Upper lobe of right lung (tissue), 1 donor: ENCODE data around the gene WDR82. TPM values are rescaled to one million over a fixed set of nuclear protein-coding genes. Genes with fewer than 3 reads are reported as not detected.

Experiments
- ATAC-seq: fragments of 200-7000 bp; cut with Tn5 transposase; one replicate; pipeline ENCODE4 v1.9.1; 2020; ENCODE audit warnings: mild to moderate bottlenecking, moderate library complexity
- DNase-seq: peaks from one replicate; pipeline ENCODE4 v3.0.0-alpha.2; 2020
- H3K27ac ChIP-seq: fragments of 200-600 bp; one replicate; pipeline ENCODE4 v1.8.0; 2022
- H3K27me3 ChIP-seq: fragments of 200-600 bp; one replicate; pipeline ENCODE4 v1.8.0; 2022; ENCODE audit warnings: mild to moderate bottlenecking
- H3K36me3 ChIP-seq: fragments of 200-600 bp; one replicate; pipeline ENCODE4 v1.8.0; 2022
- H3K4me1 ChIP-seq: fragments of 200-600 bp; one replicate; pipeline ENCODE4 v1.8.0; 2022
- H3K4me3 ChIP-seq: fragments of 200-600 bp; one replicate; pipeline ENCODE4 v1.8.0; 2022; ENCODE audit warnings: mild to moderate bottlenecking
- H3K9me3 ChIP-seq: fragments of 200-600 bp; one replicate; pipeline ENCODE4 v1.8.0; 2022
- intact Hi-C: fragments of 100-400 bp; cut with DNase I; formaldehyde crosslinking; loops from one replicate; pipeline ENCODE4 v1.11.0; 2022
- microRNA-seq: library from miRNA; unstranded; fragments of <30 nt; microRNA quantifications from one replicate; pipeline ENCODE4 v1.2.0, GENCODE V29; 2020; ENCODE audit warnings: borderline microRNAs expressed
- total RNA-seq: library from RNA; stranded (reverse); fragmentation: NEBNext Ultra II Directional; extraction: Animal tissue kit (Norgen Biotek cat#: 25700); gene quantifications from one replicate; pipeline ENCODE4 v1.2.1, GENCODE V29; 2021
- TF ChIP-seq, protein P1 (sequence below): fragments of 200-600 bp; IDR thresholded peaks from one replicate; pipeline ENCODE4 v1.8.0; 2022; ENCODE audit warnings: antibody characterized with exemption
- donor health status: DM: no; HTN: yes; CAD: no; lungs with severe emphysema.

WDR82 gene
- total RNA-seq, 1 donor from 2014 or later = 61.9 TPM

DNA sequence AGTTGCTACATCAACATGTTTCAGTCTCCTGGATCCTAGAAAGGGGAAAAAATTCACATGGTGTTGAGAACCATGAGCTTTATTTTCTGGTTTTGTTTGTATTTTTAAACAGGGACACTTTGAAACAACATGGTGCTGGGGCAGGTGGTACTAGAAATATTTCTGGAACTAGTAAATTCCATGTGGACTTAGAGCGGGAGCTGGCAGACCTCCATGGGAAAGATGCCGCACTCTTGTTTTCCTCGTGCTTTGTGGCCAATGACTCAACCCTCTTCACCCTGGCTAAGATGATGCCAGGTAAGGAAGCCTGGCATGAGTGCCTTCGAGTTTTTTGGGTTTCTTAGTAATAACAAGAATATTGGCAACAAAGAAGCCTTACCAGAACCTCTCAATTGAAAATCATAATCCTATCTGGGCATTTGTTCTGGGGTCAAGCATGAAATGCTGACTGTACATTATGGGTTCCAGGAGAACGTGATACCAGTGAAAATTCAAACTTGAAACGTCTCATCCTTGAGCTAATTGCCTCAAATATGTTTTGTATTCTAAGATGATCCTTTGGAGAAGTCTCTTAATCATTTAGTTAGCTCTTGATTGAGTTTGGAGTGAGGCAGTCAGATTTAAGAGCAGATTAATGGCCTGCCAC is 72.6 kb downstream of the WDR82 start:
- Histone ChIP-seq H3K4me1 (peaks cover 32% of the 10 kb centered on the region), H3K9me3 (no peaks in the 10 kb centered on the region), H3K4me3 (no peak overlapping the region), H3K27ac (no peak overlapping the region), H3K27me3 (no peaks in the 10 kb centered on the region), H3K36me3 (peaks cover 97% of the 10 kb centered on the region)
- no peak for DNase-seq
- intact Hi-C loops = no loop called here
- TF ChIP-seq, protein P1, sequence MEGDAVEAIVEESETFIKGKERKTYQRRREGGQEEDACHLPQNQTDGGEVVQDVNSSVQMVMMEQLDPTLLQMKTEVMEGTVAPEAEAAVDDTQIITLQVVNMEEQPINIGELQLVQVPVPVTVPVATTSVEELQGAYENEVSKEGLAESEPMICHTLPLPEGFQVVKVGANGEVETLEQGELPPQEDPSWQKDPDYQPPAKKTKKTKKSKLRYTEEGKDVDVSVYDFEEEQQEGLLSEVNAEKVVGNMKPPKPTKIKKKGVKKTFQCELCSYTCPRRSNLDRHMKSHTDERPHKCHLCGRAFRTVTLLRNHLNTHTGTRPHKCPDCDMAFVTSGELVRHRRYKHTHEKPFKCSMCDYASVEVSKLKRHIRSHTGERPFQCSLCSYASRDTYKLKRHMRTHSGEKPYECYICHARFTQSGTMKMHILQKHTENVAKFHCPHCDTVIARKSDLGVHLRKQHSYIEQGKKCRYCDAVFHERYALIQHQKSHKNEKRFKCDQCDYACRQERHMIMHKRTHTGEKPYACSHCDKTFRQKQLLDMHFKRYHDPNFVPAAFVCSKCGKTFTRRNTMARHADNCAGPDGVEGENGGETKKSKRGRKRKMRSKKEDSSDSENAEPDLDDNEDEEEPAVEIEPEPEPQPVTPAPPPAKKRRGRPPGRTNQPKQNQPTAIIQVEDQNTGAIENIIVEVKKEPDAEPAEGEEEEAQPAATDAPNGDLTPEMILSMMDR = no peak
- peak; percentile 35 for ATAC-seq

Small RNAs within 50 kb of the gene (microRNA-seq; reads per million reads assigned to microRNA genes)
- gene MIR135A1 (not detected), gene MIRLET7G (45,076 reads per million, percentile 99 among the genes with 10 or more reads in this experiment)

Other genes with a start within 250 kb of the WDR82 start
- 40.7 TPM for gene DUSP7, start 222.1 kb downstream of the WDR82 start, total RNA-seq
- 2.5 TPM for gene POC1A, start 124.2 kb downstream of the WDR82 start, total RNA-seq
- gene ALAS1, start 80.5 kb downstream of the WDR82 start, total RNA-seq = 78.9 TPM
- 0.87 TPM for gene TLR9, start 53.0 kb downstream of the WDR82 start, total RNA-seq
- 50.4 TPM for gene TWF2, start 39.5 kb downstream of the WDR82 start, total RNA-seq
- gene PPM1M, start 32.9 kb downstream of the WDR82 start, total RNA-seq = 44.0 TPM
- 11.5 TPM for gene GLYCTK, start 9.2 kb upstream of the WDR82 start, total RNA-seq
- 11.2 TPM for gene DNAH1, start 37.7 kb upstream of the WDR82 start, total RNA-seq
- gene BAP1, start 131.4 kb upstream of the WDR82 start, total RNA-seq = 71.4 TPM
- gene PHF7, start 132.0 kb upstream of the WDR82 start, total RNA-seq = 6.8 TPM
- gene SEMA3G, start 166.5 kb upstream of the WDR82 start, total RNA-seq = 27.6 TPM
- 88.9 TPM for gene TNNC1, start 175.4 kb upstream of the WDR82 start, total RNA-seq
- 94.6 TPM for gene NISCH, start 177.0 kb upstream of the WDR82 start, total RNA-seq
- gene STAB1, start 216.7 kb upstream of the WDR82 start, total RNA-seq = 152 TPM